ENCODE measurements around the gene TRPC3. TPM values are rescaled to one million over a fixed set of nuclear protein-coding genes. Genes with fewer than 3 reads are reported as not detected.

The TRPC3 gene
- total and polyA plus RNA-seq, 4 donors, result 0.26 to 1.3 TPM; not detected in 2

GRCh38 chr4:121873604-121874003 is 78.3 kb downstream of the TRPC3 start:
- Histone ChIP-seq H3K9me3 (ENCODE audit: control insufficient read depth, low read length) (no peaks in the 10 kb centered on the region), H3K27me3 (ENCODE audit: control insufficient read depth in 1 of 2, insufficient read depth in 2 of 2, low read length in 1 of 2) (no peaks in the 10 kb centered on the region), H3K4me1 (ENCODE audit: control insufficient read depth in 1 of 2, insufficient read depth in 2 of 2, low read length in 2 of 2) (no peaks in the 10 kb centered on the region), H3K27ac (ENCODE audit: low read depth in 1 of 2, low read length in 2 of 2) (no peak overlapping the region), H3K36me3 (ENCODE audit: control insufficient read depth in 1 of 2, insufficient read depth in 2 of 2, low read length in 1 of 2) (no peaks in the 10 kb centered on the region), H3K4me3 (ENCODE audit: low read length in 2 of 2) (no peak overlapping the region)
- ATAC-seq (ENCODE audit: low FRiP score) (no peak), DNase-seq (no peak)
- 25 to 35% methylated on average over 3 of the region's 3 CpGs for WGBS, 2 donors
- intact Hi-C loops (cut with DNase I), result no loop called here

- H3K36me3 ChIP-seq (ENCODE audit: control insufficient read depth in 1 of 2, insufficient read depth in 2 of 2, low read length in 1 of 2), result no peaks in the 10 kb centered on the region
- peak; percentile 99 for ATAC-seq (ENCODE audit: low FRiP score)
- no peaks in the 10 kb centered on the region for H3K27me3 ChIP-seq (ENCODE audit: control insufficient read depth in 1 of 2, insufficient read depth in 2 of 2, low read length in 1 of 2)
- no peaks in the 10 kb centered on the region for H3K9me3 ChIP-seq (ENCODE audit: control insufficient read depth, low read length)
- peak within 1 kb of the TSS; percentile 70 to 88 for H3K4me3 ChIP-seq (ENCODE audit: low read length in 2 of 2)
- intact Hi-C loops (cut with DNase I), result loop anchor here (1.0 to 5.0 kb wide), 2 partner anchors 46 to 48 kb away; partner anchors contain the start of gene CCNA2 (in 1 of the 2)
- H3K4me1 ChIP-seq (ENCODE audit: control insufficient read depth in 1 of 2, insufficient read depth in 2 of 2, low read length in 2 of 2), result no peaks in the 10 kb centered on the region
- peak; percentile 99 to 100 for DNase-seq
- WGBS, 2 donors, result 0% methylated on average over 58 of the region's 58 CpGs
- H3K27ac ChIP-seq (ENCODE audit: low read depth in 1 of 2, low read length in 2 of 2), result peak within 1 kb of the TSS; percentile 54 to 88
Measured at GRCh38 chr4:121869841-121870822, 81.7 kb downstream of the TRPC3 start, which contains the start of gene BBS7. Gene BBS7, minus strand, starts transcription at chr4:121870474. Its CDS starts 161 bp downstream, at chr4:121870313.

- Histone ChIP-seq H3K36me3 (ENCODE audit: control insufficient read depth in 1 of 2, insufficient read depth in 2 of 2, low read length in 1 of 2) (peaks cover 2 to 4% of the 10 kb centered on the region in 2 donors), H3K9me3 (ENCODE audit: control insufficient read depth, low read length) (no peaks in the 10 kb centered on the region), H3K4me3 (ENCODE audit: low read length in 2 of 2) (no peak overlapping the region), H3K27ac (ENCODE audit: low read depth in 1 of 2, low read length in 2 of 2) (no peak overlapping the region), H3K27me3 (ENCODE audit: control insufficient read depth in 1 of 2, insufficient read depth in 2 of 2, low read length in 1 of 2) (no peaks in the 10 kb centered on the region), H3K4me1 (ENCODE audit: control insufficient read depth in 1 of 2, insufficient read depth in 2 of 2, low read length in 2 of 2) (no peaks in the 10 kb centered on the region)
- ATAC-seq (ENCODE audit: low FRiP score), result no peak
- intact Hi-C loops (cut with DNase I), result no loop called here
- 80 to 83% methylated on average over 7 of the region's 7 CpGs for WGBS, 2 donors
- no peak for DNase-seq
Measured at GRCh38 chr4:121863799-121864198, 88.1 kb downstream of the TRPC3 start.

- H3K27me3 ChIP-seq (ENCODE audit: control insufficient read depth in 1 of 2, insufficient read depth in 2 of 2, low read length in 1 of 2), result no peaks in the 10 kb centered on the region
- no peaks in the 10 kb centered on the region for H3K9me3 ChIP-seq (ENCODE audit: control insufficient read depth, low read length)
- no peak overlapping the region for H3K4me3 ChIP-seq (ENCODE audit: low read length in 2 of 2)
- H3K36me3 ChIP-seq (ENCODE audit: control insufficient read depth in 1 of 2, insufficient read depth in 2 of 2, low read length in 1 of 2), result peaks cover 4 to 6% of the 10 kb centered on the region in 2 donors
- intact Hi-C loops (cut with DNase I), result no loop called here
- ATAC-seq (ENCODE audit: low FRiP score) (no peak), DNase-seq (no peak)
- WGBS, 2 donors, result 82 to 86% methylated on average over 2 of the region's 2 CpGs
- H3K27ac ChIP-seq (ENCODE audit: low read depth in 1 of 2, low read length in 2 of 2), result no peak overlapping the region
- H3K4me1 ChIP-seq (ENCODE audit: control insufficient read depth in 1 of 2, insufficient read depth in 2 of 2, low read length in 2 of 2), result no peaks in the 10 kb centered on the region
Measured at GRCh38 chr4:121861426-121861825, 90.4 kb downstream of the TRPC3 start.

DNA sequence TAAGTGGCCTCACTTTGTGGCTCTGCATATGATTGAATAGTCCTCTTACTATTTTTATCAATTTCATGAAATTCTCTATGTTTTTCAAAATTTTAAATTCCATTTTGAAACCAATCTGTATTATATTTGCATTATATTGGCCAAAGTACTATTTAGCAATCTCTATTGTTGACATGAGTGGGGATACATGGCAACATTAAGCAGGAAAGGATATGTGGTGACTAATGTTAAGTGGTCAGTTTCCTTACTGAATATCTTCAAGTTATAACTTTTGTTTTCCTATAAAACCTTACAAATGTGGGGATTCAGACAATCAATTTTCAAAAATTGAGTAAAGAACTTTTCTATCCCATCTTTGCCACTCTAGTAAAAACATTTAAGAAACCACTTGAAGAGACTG is 91.7 kb downstream of the TRPC3 start:
- Histone ChIP-seq H3K27me3 (ENCODE audit: control insufficient read depth in 1 of 2, insufficient read depth in 2 of 2, low read length in 1 of 2) (no peaks in the 10 kb centered on the region), H3K36me3 (ENCODE audit: control insufficient read depth in 1 of 2, insufficient read depth in 2 of 2, low read length in 1 of 2) (peaks cover 4 to 6% of the 10 kb centered on the region in 2 donors), H3K9me3 (ENCODE audit: control insufficient read depth, low read length) (no peaks in the 10 kb centered on the region), H3K4me3 (ENCODE audit: low read length in 2 of 2) (no peak overlapping the region), H3K4me1 (ENCODE audit: control insufficient read depth in 1 of 2, insufficient read depth in 2 of 2, low read length in 2 of 2) (no peaks in the 10 kb centered on the region), H3K27ac (ENCODE audit: low read depth in 1 of 2, low read length in 2 of 2) (no peak overlapping the region)
- DNase-seq (no peak), ATAC-seq (ENCODE audit: low FRiP score) (no peak)
- intact Hi-C loops (cut with DNase I), result no loop called here

DNA sequence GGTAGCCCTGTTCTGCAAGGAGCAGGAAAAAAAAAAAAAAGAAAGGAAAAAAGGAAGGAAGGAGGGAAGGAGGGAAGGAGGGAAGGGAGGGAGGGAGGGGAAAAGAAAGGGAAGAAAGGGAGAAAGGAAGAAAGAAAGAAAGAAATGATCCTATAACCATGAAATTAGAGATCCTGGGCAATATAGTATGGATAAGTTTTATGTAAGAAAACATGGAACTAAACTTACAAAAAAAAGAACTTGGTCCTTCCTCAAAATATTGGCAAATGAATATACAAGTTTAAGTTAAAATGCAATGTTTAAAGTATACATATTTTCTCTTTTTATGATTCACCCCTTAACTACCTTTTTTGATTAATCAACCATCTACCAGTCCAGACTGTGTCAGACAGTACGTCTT is 100.5 kb downstream of the TRPC3 start:
- WGBS, 2 donors, result 89 to 95% methylated on average over 1 of the region's 1 CpG
- Histone ChIP-seq H3K27ac (ENCODE audit: low read depth in 1 of 2, low read length in 2 of 2) (no peak overlapping the region), H3K4me3 (ENCODE audit: low read length in 2 of 2) (no peak overlapping the region), H3K4me1 (ENCODE audit: control insufficient read depth in 1 of 2, insufficient read depth in 2 of 2, low read length in 2 of 2) (no peaks in the 10 kb centered on the region), H3K9me3 (ENCODE audit: control insufficient read depth, low read length) (no peaks in the 10 kb centered on the region), H3K27me3 (ENCODE audit: control insufficient read depth in 1 of 2, insufficient read depth in 2 of 2, low read length in 1 of 2) (no peaks in the 10 kb centered on the region), H3K36me3 (ENCODE audit: control insufficient read depth in 1 of 2, insufficient read depth in 2 of 2, low read length in 1 of 2) (peaks cover 0 to 7% of the 10 kb centered on the region in 2 donors)
- no peak for DNase-seq
- intact Hi-C loops (cut with DNase I), result no loop called here
- ATAC-seq (ENCODE audit: low FRiP score), result no peak

DNA sequence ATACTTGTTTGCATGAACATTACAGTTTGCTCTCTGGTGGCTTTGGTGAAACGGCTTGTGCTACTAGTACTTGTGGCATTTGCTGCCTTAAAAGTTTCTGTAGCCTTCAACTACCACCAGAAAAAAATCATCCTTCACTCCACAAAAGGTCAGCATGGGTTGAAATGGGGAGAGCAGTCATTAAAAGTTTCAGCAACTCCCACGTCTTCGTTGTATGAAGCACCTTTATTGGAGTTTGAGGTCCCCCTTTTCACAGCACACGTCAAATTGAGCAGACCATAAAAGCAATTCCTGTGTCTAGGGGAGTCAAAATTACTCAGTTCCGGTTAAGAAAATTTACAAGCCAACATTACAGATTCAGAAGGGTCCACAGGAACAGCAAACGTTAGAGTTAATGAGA is 105.2 kb downstream of the TRPC3 start:
- H3K4me3 ChIP-seq (ENCODE audit: low read length in 2 of 2), result no peak overlapping the region

GRCh38 chr4:121842862-121843261 is 109.0 kb downstream of the TRPC3 start:
- Histone ChIP-seq H3K36me3 (ENCODE audit: control insufficient read depth in 1 of 2, insufficient read depth in 2 of 2, low read length in 1 of 2) (peaks cover 0 to 2% of the 10 kb centered on the region in 2 donors), H3K4me1 (ENCODE audit: control insufficient read depth in 1 of 2, insufficient read depth in 2 of 2, low read length in 2 of 2) (no peaks in the 10 kb centered on the region), H3K4me3 (ENCODE audit: low read length in 2 of 2) (no peak overlapping the region), H3K9me3 (ENCODE audit: control insufficient read depth, low read length) (no peaks in the 10 kb centered on the region), H3K27ac (ENCODE audit: low read depth in 1 of 2, low read length in 2 of 2) (no peak overlapping the region), H3K27me3 (ENCODE audit: control insufficient read depth in 1 of 2, insufficient read depth in 2 of 2, low read length in 1 of 2) (no peaks in the 10 kb centered on the region)
- no peak for DNase-seq
- no peak for ATAC-seq (ENCODE audit: low FRiP score)
- intact Hi-C loops (cut with DNase I), result no loop called here
- WGBS, 2 donors, result 81% methylated on average over 4 of the region's 4 CpGs

More for the DNA sequence above, 105.2 kb downstream of the TRPC3 start:
- no peak for DNase-seq
- H3K4me1 ChIP-seq (ENCODE audit: control insufficient read depth in 1 of 2, insufficient read depth in 2 of 2, low read length in 2 of 2), result no peaks in the 10 kb centered on the region
- H3K27ac ChIP-seq (ENCODE audit: low read depth in 1 of 2, low read length in 2 of 2), result no peak overlapping the region
- 82 to 83% methylated on average over 6 of the region's 6 CpGs for WGBS, 2 donors
- no peaks in the 10 kb centered on the region for H3K36me3 ChIP-seq (ENCODE audit: control insufficient read depth in 1 of 2, insufficient read depth in 2 of 2, low read length in 1 of 2)
- ATAC-seq (ENCODE audit: low FRiP score), result no peak
- H3K9me3 ChIP-seq (ENCODE audit: control insufficient read depth, low read length), result no peaks in the 10 kb centered on the region
- intact Hi-C loops (cut with DNase I), result no loop called here
- no peaks in the 10 kb centered on the region for H3K27me3 ChIP-seq (ENCODE audit: control insufficient read depth in 1 of 2, insufficient read depth in 2 of 2, low read length in 1 of 2)

GRCh38 chr4:121838136-121838535 is 113.7 kb downstream of the TRPC3 start:
- intact Hi-C loops (cut with DNase I), result no loop called here
- ATAC-seq (ENCODE audit: low FRiP score) (no peak), DNase-seq (no peak)
- H3K9me3 ChIP-seq (ENCODE audit: control insufficient read depth, low read length), result no peaks in the 10 kb centered on the region
- H3K27me3 ChIP-seq (ENCODE audit: control insufficient read depth in 1 of 2, insufficient read depth in 2 of 2, low read length in 1 of 2), result no peaks in the 10 kb centered on the region
- H3K27ac ChIP-seq (ENCODE audit: low read depth in 1 of 2, low read length in 2 of 2), result no peak overlapping the region
- H3K4me1 ChIP-seq (ENCODE audit: control insufficient read depth in 1 of 2, insufficient read depth in 2 of 2, low read length in 2 of 2), result no peaks in the 10 kb centered on the region
- H3K36me3 ChIP-seq (ENCODE audit: control insufficient read depth in 1 of 2, insufficient read depth in 2 of 2, low read length in 1 of 2), result peaks cover 0 to 3% of the 10 kb centered on the region in 2 donors
- H3K4me3 ChIP-seq (ENCODE audit: low read length in 2 of 2), result no peak overlapping the region

Measured in aorta (tissue), 5 donors.